ENCODE measurements around the gene TIAM1.

DNA sequence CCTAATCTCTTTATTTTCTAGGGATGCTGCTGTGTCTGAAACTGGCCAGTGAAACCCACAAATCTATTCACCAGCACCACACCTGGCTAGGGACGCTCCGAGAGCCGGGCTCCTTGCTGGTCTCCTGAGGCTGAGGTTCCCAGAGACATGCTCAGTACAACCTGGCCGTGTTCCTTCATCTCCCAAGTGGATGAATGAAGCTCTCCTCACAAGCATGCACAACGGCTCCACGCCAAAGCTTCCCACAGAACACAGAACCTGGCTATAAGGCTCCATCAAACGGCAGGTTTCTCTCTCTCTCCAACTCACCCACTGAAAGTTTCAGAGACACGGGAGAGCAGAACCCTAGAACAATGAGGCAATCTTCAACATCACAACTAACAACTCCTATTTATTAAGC is 82.3 kb downstream of the TIAM1 start:
- TF ChIP-seq, protein P1, sequence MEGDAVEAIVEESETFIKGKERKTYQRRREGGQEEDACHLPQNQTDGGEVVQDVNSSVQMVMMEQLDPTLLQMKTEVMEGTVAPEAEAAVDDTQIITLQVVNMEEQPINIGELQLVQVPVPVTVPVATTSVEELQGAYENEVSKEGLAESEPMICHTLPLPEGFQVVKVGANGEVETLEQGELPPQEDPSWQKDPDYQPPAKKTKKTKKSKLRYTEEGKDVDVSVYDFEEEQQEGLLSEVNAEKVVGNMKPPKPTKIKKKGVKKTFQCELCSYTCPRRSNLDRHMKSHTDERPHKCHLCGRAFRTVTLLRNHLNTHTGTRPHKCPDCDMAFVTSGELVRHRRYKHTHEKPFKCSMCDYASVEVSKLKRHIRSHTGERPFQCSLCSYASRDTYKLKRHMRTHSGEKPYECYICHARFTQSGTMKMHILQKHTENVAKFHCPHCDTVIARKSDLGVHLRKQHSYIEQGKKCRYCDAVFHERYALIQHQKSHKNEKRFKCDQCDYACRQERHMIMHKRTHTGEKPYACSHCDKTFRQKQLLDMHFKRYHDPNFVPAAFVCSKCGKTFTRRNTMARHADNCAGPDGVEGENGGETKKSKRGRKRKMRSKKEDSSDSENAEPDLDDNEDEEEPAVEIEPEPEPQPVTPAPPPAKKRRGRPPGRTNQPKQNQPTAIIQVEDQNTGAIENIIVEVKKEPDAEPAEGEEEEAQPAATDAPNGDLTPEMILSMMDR (IDR thresholded peaks at IDR 0.05) = no peak
- TF ChIP-seq POLR2A (IDR thresholded peaks at IDR 0.05) = no peak

All from heart left ventricle (tissue), 13 donors.